Neural cell (in vitro differentiated cells): ENCODE measurements around the gene LEF1. TPM values are rescaled to one million over a fixed set of nuclear protein-coding genes. Genes with fewer than 3 reads are reported as not detected.

Experiments
- H2AFZ ChIP-seq: fragments of 200-600, 300-800 bp; sonication (generic), shearing (Covaris generic); 2 replicates; pipeline ENCODE4 v1.6.0; 2014; ENCODE audit warnings: low read depth, mild to moderate bottlenecking, antibody characterized with exemption, low read length, moderate library complexity
- H3F3A ChIP-seq: fragments of 200-600 bp; shearing (Covaris generic); 2 replicates; pipeline ENCODE4 v1.6.1; 2016; ENCODE audit warnings: mild to moderate bottlenecking, moderate library complexity, mixed read lengths, antibody characterized with exemption, low read length; ENCODE audit not compliant: insufficient read depth, poor library complexity, severe bottlenecking
- H3K27ac ChIP-seq: fragments of 200-600, 300-800 bp; sonication (generic), shearing (Covaris generic); 2 replicates; pipeline ENCODE4 v1.5.1; 2014; ENCODE audit warnings: mild to moderate bottlenecking, low read length, moderate library complexity
- H3K27me3 ChIP-seq: fragments of 300-800, 200-600 bp; sonication (generic), shearing (Covaris generic); 2 replicates; pipeline ENCODE4 v1.6.0; 2014; ENCODE audit warnings: mild to moderate bottlenecking, low read depth, low read length, moderate library complexity; ENCODE audit not compliant: insufficient read depth
- H3K36me3 ChIP-seq: fragments of 300-800, 200-600 bp; sonication (generic), shearing (Covaris generic); 2 replicates; pipeline ENCODE4 v1.5.1; 2014; ENCODE audit warnings: mild to moderate bottlenecking, antibody characterized with exemption, low read length, moderate library complexity; ENCODE audit not compliant: insufficient read depth
- H3K4me2 ChIP-seq: fragments of 300-800, 200-600 bp; sonication (generic), shearing (Covaris generic); 2 replicates; pipeline ENCODE4 v1.6.0; 2014; ENCODE audit warnings: mild to moderate bottlenecking, low read length
- H3K4me3 ChIP-seq: fragments of 300-800, 200-600 bp; sonication (generic), shearing (Covaris generic); 2 replicates; pipeline ENCODE4 v1.5.1; 2014; ENCODE audit warnings: mild to moderate bottlenecking, low read length, moderate library complexity
- H3K79me2 ChIP-seq: fragments of 200-600 bp; shearing (Covaris generic); replicated peaks from 2 replicates; pipeline ENCODE4 v1.6.0; 2014; ENCODE audit warnings: mild to moderate bottlenecking, low read length, moderate library complexity; ENCODE audit not compliant: insufficient read depth
- H3K9ac ChIP-seq: fragments of 300-800, 200-600 bp; sonication (generic), shearing (Covaris generic); 2 replicates; pipeline ENCODE4 v1.6.1; 2016; ENCODE audit warnings: mild to moderate bottlenecking, low read length, mixed read lengths
- H3K9me2 ChIP-seq: fragments of 200-600 bp; shearing (Covaris generic); 2 replicates; pipeline ENCODE4 v1.6.1; 2016; ENCODE audit warnings: mild to moderate bottlenecking, low read length, mixed read lengths; ENCODE audit not compliant: insufficient read depth
- H3K9me3 ChIP-seq: fragments of 200-600, 300-800 bp; sonication (generic), shearing (Covaris generic); 2 replicates; pipeline ENCODE4 v1.6.1; 2016; ENCODE audit warnings: mild to moderate bottlenecking, mixed run types, low read length, moderate library complexity, mixed read lengths
- H4K20me1 ChIP-seq: fragments of 200-600 bp; shearing (Covaris generic); 2 replicates; pipeline ENCODE4 v1.6.1; 2016; ENCODE audit warnings: mild to moderate bottlenecking, mixed run types; ENCODE audit not compliant: insufficient read depth
- EP300 ChIP-seq: fragments of 450-650 bp; conservative IDR thresholded peaks from 2 replicates; pipeline ENCODE4 v1.6.1; 2014; ENCODE audit warnings: antibody characterized with exemption, mild to moderate bottlenecking, moderate library complexity; ENCODE audit not compliant: poor library complexity, severe bottlenecking
- EZH2 ChIP-seq: fragments of 200-600, 300-800 bp; shearing (Covaris generic), sonication (generic); IDR thresholded peaks from 2 replicates; pipeline ENCODE4 v1.6.1; 2014; ENCODE audit warnings: antibody characterized with exemption, low read length, borderline replicate concordance, mild to moderate bottlenecking; ENCODE audit not compliant: insufficient read depth, poor library complexity, severe bottlenecking
- MXI1 ChIP-seq: fragments of 450-650 bp; conservative IDR thresholded peaks from 2 replicates; pipeline ENCODE4 v1.6.1; 2014; ENCODE audit warnings: antibody characterized with exemption, mild to moderate bottlenecking; ENCODE audit not compliant: poor library complexity, severe bottlenecking
- POLR2AphosphoS5 ChIP-seq: IDR thresholded peaks from 2 replicates; pipeline ENCODE4 v1.6.1; 2012
- RAD21 ChIP-seq: fragments of 450-650 bp; conservative IDR thresholded peaks from 2 replicates; pipeline ENCODE4 v1.6.1; 2014; ENCODE audit warnings: antibody characterized with exemption, mild to moderate bottlenecking, moderate library complexity
- SMC3 ChIP-seq: fragments of 450-650 bp; conservative IDR thresholded peaks from 2 replicates; pipeline ENCODE4 v1.6.1; 2014; ENCODE audit warnings: antibody characterized with exemption, mild to moderate bottlenecking, moderate library complexity; ENCODE audit not compliant: poor library complexity
- TAF1 ChIP-seq: IDR thresholded peaks from 2 replicates; pipeline ENCODE4 v1.6.1; 2012; ENCODE audit warnings: low read depth
- polyA plus RNA-seq: library from polyadenylated mRNA; depleted of rRNA; stranded (reverse); fragments of >200 nt; gene quantifications from 2 replicates; pipeline ENCODE4 v1.2.3, GENCODE V29; 2014
- TF ChIP-seq, protein P1 (sequence below): IDR thresholded peaks from 2 replicates; pipeline ENCODE4 v1.6.1; 2012; ENCODE audit warnings: borderline replicate concordance
- TF ChIP-seq, protein P2 (sequence below): fragments of 450-650 bp; IDR thresholded peaks from 2 replicates; pipeline ENCODE4 v1.5.1; 2014; ENCODE audit warnings: antibody characterized with exemption, mild to moderate bottlenecking, moderate library complexity; ENCODE audit not compliant: poor library complexity, severe bottlenecking

Gene LEF1
- polyA plus RNA-seq, 1 donor from 2014 or later, result 0.78 TPM

DNA sequence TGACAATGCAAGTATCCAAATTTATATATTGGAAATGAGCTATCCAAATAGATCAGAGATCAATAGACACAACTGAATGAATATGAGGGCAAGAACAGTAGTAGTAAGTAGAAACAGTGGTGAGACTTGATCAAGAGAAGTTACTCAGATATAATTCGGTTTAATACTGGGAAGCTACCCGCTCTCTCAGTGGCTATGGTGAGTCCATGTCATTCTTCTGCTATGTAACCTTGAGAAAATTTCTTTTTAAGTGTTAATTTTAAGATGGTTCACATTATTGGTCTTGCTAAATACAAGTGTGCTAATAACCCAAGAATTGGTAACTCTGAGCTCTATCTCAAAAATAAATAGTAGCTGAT is 53.6 kb downstream of the LEF1 start:
- H3K9me2 ChIP-seq, result no peaks in the 10 kb centered on the region
- no peak overlapping the region for H3K27ac ChIP-seq
- H3K4me2 ChIP-seq, result no peak overlapping the region

DNA sequence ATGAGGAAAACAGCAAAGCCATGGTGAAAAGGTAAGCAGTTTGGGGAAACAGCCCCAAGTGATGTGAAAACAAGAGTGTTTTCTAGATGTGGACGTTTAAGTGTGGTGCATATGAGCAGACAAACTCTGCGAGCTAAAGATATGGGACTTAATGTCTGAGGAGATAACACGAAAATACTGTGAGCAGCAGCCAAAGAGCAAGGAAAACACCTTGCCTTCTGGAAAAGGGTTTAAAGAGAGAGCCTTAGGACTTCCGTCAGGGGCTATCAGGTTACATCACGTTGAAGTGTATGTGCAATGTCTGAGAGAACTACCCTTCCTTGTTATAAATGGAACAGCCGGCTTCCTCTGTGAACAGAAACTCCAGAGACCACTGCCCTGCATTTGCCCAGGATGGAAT is 54.2 kb downstream of the LEF1 start:
- Histone ChIP-seq H3K4me2 (no peak overlapping the region), H3K27ac (no peak overlapping the region), H3K9me3 (no peaks in the 10 kb centered on the region), H2AFZ (no peak overlapping the region), H3K4me3 (no peak overlapping the region), H3K36me3 (no peaks in the 10 kb centered on the region), H4K20me1 (no peaks in the 10 kb centered on the region), H3K9me2 (no peaks in the 10 kb centered on the region), H3K9ac (no peak overlapping the region), H3K79me2 (no peaks in the 10 kb centered on the region), H3F3A (no peaks in the 10 kb centered on the region), H3K27me3 (no peaks in the 10 kb centered on the region)
- TF ChIP-seq EP300, result no peak
- no peak for TF ChIP-seq POLR2AphosphoS5
- TF ChIP-seq MXI1, result no peak
- TF ChIP-seq SMC3, result no peak
- TF ChIP-seq, protein P1, sequence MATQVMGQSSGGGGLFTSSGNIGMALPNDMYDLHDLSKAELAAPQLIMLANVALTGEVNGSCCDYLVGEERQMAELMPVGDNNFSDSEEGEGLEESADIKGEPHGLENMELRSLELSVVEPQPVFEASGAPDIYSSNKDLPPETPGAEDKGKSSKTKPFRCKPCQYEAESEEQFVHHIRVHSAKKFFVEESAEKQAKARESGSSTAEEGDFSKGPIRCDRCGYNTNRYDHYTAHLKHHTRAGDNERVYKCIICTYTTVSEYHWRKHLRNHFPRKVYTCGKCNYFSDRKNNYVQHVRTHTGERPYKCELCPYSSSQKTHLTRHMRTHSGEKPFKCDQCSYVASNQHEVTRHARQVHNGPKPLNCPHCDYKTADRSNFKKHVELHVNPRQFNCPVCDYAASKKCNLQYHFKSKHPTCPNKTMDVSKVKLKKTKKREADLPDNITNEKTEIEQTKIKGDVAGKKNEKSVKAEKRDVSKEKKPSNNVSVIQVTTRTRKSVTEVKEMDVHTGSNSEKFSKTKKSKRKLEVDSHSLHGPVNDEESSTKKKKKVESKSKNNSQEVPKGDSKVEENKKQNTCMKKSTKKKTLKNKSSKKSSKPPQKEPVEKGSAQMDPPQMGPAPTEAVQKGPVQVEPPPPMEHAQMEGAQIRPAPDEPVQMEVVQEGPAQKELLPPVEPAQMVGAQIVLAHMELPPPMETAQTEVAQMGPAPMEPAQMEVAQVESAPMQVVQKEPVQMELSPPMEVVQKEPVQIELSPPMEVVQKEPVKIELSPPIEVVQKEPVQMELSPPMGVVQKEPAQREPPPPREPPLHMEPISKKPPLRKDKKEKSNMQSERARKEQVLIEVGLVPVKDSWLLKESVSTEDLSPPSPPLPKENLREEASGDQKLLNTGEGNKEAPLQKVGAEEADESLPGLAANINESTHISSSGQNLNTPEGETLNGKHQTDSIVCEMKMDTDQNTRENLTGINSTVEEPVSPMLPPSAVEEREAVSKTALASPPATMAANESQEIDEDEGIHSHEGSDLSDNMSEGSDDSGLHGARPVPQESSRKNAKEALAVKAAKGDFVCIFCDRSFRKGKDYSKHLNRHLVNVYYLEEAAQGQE, result no peak
- TF ChIP-seq EZH2, result no peak
- no peak for TF ChIP-seq RAD21
- TF ChIP-seq, protein P2, sequence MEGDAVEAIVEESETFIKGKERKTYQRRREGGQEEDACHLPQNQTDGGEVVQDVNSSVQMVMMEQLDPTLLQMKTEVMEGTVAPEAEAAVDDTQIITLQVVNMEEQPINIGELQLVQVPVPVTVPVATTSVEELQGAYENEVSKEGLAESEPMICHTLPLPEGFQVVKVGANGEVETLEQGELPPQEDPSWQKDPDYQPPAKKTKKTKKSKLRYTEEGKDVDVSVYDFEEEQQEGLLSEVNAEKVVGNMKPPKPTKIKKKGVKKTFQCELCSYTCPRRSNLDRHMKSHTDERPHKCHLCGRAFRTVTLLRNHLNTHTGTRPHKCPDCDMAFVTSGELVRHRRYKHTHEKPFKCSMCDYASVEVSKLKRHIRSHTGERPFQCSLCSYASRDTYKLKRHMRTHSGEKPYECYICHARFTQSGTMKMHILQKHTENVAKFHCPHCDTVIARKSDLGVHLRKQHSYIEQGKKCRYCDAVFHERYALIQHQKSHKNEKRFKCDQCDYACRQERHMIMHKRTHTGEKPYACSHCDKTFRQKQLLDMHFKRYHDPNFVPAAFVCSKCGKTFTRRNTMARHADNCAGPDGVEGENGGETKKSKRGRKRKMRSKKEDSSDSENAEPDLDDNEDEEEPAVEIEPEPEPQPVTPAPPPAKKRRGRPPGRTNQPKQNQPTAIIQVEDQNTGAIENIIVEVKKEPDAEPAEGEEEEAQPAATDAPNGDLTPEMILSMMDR, result no peak
- TF ChIP-seq TAF1, result no peak

More for the DNA sequence above, 53.6 kb downstream of the LEF1 start:
- H4K20me1 ChIP-seq, result no peaks in the 10 kb centered on the region
- no peak overlapping the region for H3K4me3 ChIP-seq
- H3F3A ChIP-seq, result no peaks in the 10 kb centered on the region
- no peak overlapping the region for H2AFZ ChIP-seq
- no peaks in the 10 kb centered on the region for H3K79me2 ChIP-seq
- no peak for TF ChIP-seq SMC3
- TF ChIP-seq TAF1, result no peak
- TF ChIP-seq, protein P1, result no peak
- no peak for TF ChIP-seq EZH2
- no peak for TF ChIP-seq MXI1
- TF ChIP-seq RAD21, result no peak
- TF ChIP-seq POLR2AphosphoS5, result no peak
- TF ChIP-seq EP300, result no peak
- TF ChIP-seq, protein P2, result no peak
- no peaks in the 10 kb centered on the region for H3K36me3 ChIP-seq
- no peaks in the 10 kb centered on the region for H3K9me3 ChIP-seq
- no peak overlapping the region for H3K9ac ChIP-seq
- no peaks in the 10 kb centered on the region for H3K27me3 ChIP-seq
